Fibroblast of skin of right quadriceps (primary cell): ENCODE results near the gene GNA12.
A peak's percentile ranks its signal among the peaks of the same experiment; 100 is the strongest.

Experiments used
- DNase-seq: peaks from one replicate; pipeline ENCODE4 v3.0.0-alpha.2; 2013

Gene GNA12

GRCh38 chr7:2814946-2815874 is 28.9 kb downstream of the GNA12 start:
- no peak for DNase-seq

- DNase-seq, result no peak
Observed at GRCh38 chr7:2814186-2814945, 29.7 kb downstream of the GNA12 start.

- DNase-seq, result no peak
Observed at GRCh38 chr7:2813350-2814185, 30.5 kb downstream of the GNA12 start.

DNA sequence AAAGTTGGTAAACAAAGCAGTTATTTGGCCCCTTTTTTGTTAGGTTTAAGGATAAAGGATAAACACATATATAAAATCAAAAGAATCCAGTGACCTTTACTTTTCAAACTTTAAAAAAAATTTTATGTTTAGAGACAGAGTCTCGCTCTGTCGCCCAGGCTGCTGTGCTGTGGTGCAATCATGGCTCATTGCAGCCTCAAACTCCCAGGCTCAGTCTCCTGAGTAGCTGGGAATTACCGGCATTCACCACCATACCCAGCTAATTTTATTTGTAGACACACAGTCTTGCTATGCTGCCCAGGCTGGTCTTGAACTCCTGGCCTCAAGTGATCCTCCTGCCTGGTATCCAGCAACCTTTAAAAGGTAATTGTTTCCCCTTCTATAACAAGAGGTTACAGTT is 31.3 kb downstream of the GNA12 start:
- no peak for DNase-seq

DNA sequence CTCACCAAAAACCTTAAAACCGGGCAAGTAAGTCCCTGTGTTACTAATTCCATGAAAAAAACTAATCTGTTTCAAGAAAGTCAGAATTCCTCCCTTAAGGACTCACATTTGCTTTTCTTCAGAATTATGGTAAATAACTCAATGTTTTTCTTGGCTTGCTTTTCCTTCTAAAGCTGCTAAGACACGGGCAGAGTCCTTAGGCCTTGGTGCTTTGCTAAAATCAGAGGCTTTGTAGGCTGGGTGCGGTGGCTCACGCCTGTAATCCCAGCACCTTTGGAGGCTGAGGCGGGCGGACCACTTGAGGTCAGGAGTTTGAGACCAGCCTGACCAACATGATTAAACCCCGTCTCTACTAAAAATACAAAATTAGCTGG is 32.0 kb downstream of the GNA12 start:
- DNase-seq, result peak; percentile 37

- DNase-seq, result no peak
Observed at GRCh38 chr7:2811476-2812113, 32.5 kb downstream of the GNA12 start.

- DNase-seq, result no peak
Observed at GRCh38 chr7:2810682-2811415, 33.3 kb downstream of the GNA12 start.

DNA sequence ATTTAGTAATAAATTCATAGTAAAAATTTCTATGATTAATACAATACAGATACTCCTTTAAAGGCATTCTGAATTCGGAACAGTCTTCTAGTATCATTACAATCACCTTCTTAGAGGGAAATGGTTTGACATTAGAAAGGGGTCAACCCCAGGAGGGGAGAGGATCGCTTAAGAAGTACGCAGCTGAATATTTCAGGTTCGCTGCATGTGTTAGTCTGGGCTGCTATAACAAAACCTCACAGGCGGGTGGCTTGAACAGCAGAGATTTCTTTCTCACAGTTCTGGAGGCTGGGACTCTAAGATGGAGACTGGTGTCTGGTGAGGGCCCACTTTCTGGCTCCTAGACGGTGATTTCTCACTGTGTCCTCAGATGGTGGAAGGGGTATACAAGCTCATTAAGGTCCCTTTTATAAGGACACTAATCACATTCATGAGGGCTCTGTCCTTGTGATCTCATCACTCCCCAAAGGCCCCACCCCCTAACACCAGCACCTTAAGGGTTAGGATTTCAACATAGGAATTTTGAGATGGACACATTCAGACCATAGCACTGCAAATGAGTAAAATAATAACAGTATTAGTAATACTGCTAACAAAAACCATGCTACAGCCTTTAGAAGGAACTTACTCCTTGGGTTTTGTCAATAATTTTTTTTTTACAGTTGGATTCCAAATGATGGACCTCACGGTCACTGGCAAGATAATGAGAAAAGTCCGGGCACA is 34.0 kb downstream of the GNA12 start:
- DNase-seq, result no peak

- no peak for DNase-seq
Observed at GRCh38 chr7:2808891-2809665, 35.0 kb downstream of the GNA12 start.

DNA sequence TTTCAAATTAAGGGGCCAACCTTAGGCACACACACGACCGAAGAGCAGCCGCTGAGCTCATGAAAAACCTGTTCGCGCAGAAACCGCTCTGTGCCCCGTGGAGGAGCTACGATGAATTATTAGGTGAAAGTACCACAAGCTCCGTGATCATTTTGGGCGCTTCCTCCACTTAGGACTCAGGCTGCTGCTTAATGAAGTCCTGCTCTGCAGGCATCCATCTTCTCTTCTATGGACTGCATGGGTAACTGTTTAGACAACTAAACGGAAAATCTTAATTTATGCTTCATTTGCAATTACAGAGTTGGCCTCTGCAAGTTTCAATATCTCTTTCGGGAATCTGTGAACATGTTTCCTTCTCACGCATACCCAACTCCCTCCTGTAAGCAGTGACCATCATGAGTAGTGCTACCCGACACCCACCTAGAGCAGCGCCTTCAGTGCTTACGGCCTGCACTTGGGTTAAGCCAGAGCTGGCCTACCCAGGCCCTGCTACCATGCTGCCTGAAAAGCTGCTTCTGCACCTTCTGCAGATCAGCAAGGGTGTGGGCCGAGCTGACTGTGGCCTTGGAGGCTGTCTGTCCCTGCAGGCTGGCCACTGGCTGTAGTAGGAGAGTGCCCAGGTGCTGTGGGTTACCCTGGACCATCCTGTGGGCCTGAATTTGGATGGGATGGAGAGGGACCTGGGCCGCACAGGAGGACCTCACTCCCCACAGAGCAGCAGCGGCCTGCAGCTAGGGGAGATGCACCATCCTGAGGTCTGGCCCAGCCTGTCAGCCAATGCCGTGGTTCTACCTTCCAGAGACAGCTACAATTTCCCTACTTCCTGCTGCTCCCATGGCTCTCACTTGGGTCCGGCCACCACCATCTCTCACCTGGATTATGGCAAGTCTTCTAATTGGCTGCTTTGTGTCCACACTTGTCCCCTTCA is 36.0 kb downstream of the GNA12 start:
- DNase-seq, result peak; percentile 59

GRCh38 chr7:2807460-2807844 is 36.7 kb downstream of the GNA12 start:
- no peak for DNase-seq

DNA sequence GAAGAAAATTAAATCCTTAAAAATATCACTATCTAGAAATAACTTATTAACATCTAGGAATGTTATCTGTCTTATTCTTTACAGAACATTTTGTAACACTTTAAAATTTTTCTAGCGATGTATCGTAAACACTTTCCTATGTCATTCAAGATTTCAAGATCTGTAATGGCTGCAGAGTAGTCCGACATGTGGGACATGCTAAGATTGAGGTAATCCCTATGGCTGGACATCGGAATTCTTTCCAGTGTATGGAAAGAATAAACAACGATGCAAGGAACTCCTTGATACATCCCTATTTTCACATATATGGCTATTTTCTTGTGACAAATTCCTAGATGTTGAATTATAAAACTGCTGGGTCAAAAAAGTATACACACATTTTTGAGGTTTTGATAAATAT is 37.5 kb downstream of the GNA12 start:
- no peak for DNase-seq

DNA sequence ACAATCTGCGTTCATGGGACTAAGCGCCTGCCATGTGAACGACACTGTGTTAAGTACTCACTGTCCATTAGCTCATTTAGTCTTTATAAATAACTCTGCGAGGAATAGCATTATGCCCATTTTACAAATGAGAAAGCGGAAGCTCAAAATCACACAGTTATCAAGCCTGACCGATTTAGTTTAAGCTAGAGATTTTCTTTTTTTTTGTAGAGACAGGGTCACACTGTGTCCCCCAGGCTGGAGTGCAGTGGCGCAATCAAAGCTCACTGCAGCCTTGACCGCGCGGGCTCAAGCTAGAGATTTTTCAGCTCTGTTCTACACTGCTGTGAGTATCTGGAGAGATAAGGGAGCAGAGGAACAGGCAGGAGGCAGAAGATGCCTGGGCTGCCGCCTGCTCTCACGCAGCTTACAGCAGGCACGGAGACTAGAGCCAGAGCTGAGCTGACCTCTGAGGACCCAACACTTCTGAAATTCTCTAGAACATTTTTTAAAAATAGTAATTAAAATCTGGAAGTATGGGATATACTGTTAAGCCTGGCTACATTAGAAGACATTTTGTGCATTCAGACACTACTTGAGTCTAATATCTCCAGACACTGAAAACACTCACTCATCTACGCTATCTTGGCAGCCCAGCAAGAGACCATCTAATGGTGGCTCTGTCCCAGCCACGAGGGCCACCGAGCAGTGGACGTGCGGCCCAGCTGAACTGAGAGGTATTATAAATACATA is 38.7 kb downstream of the GNA12 start:
- no peak for DNase-seq

- no peak for DNase-seq
Observed at GRCh38 chr7:2804227-2804763, 39.8 kb downstream of the GNA12 start.

DNA sequence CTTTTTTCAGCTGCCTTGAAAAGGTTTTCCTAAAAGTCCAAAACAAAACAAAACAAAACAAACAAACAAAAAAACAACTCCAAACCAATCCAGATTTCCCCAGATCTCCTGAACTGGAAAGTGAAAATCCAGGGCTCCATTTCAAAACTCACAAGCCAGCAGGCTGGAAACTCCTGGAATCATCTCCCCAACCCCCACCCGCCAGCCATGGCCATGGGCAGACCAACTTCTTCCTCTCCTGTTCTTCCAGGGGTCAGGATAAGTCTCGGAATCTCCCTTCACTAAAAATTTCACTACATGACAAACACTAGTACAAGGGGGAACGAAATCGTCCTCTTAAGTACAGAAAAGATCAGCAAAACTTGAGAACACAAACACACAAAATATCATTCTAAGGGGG is 40.4 kb downstream of the GNA12 start:
- DNase-seq, result no peak

DNA sequence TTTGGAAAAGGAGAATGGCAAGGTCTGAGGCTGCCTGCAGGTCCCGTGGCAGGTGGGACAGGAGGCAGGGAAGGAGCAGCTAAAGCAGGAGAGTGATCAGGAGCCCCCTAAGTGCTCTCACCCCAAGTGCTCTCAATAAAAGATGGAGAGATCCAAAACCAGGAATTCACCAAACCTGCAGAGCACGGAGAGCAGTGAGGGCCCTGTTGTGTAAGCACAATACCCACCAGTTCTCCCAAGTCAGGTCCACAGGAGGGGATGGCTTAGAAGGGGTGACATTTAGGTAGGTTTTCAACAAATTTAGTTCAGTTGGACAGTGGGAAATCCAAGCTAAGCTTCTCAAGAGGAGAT is 40.8 kb downstream of the GNA12 start:
- DNase-seq, result no peak

- peak; percentile 61 for DNase-seq
Observed at GRCh38 chr7:2802504-2803341, 41.4 kb downstream of the GNA12 start.
